HG03196 (cell line): ENCODE results near the gene CALCOCO2.
"Not testable (repeated sequence)": the region's sequence is repeated elsewhere in the genome, so short reads cannot be mapped to it uniquely, and the experiment has no call there.

Source experiments
- ATAC-seq: cut with Tn5 transposase; IDR thresholded peaks from one replicate; pipeline ENCODE4 v1.9.1; 2021; ENCODE audit not compliant: unreplicated experiment

The CALCOCO2 gene, protein sequence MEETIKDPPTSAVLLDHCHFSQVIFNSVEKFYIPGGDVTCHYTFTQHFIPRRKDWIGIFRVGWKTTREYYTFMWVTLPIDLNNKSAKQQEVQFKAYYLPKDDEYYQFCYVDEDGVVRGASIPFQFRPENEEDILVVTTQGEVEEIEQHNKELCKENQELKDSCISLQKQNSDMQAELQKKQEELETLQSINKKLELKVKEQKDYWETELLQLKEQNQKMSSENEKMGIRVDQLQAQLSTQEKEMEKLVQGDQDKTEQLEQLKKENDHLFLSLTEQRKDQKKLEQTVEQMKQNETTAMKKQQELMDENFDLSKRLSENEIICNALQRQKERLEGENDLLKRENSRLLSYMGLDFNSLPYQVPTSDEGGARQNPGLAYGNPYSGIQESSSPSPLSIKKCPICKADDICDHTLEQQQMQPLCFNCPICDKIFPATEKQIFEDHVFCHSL

DNA sequence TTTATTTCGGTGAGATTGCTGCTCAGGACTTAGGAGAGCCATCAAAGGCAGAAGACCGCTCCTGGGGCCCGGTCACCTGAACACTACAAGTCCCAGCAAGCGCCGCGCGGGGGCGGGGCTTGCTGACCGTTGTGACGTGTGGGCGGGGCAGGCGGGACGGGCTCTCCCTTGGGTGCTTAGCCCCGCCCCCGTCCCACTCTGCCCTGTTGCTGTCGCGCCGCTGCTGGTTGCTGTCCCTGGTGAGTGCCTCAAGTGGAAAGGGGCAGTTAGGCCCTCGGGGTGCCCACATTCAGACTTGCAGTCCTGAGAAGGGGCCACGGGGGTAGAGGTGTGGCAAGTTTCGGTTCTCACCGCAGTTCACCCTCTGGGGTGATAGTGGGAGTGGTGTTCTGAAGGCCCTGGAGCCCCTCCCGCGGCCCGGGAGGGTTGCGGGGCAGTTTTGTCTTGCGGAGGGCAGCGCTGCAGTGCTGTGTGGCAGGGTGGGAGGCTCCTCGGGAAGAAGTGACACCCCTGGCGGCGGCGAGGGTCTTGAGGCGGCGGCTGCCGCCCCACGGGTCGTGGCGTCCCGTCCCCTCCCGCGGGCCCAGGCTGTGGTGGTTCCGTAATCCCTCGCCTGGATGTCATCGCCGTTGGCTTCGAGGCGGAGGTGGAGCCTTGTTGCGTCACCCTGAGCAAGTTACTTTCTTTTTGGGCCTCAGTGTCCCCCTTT lies at the start of gene CALCOCO2:
Gene CALCOCO2 (plus strand): TSS at position 196 of the 709 bp plus-strand sequence. CDS start 10,673 bp downstream, outside the sequence.
- ATAC-seq = peak; percentile 66

DNA sequence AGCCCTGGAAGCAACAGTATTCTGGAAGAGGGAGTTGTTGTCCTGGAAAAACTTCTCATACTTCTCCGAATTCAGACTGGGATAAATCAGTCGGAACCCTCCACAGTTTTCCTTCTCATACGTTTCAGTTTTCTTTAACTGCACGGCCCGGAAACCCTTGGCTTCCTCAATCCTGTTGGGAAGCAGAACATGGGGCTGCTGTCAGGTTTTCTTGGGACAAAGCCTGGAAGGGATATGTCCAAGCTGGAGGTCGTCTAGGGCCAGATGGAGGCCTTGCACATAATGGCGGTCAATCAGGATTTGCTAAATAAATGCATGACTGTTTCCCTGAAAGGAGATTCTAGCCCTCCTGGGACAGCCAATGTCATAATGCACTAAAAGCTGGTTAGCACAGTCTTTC lies 43.0 kb upstream of the CALCOCO2 start:
- no peak for ATAC-seq

DNA sequence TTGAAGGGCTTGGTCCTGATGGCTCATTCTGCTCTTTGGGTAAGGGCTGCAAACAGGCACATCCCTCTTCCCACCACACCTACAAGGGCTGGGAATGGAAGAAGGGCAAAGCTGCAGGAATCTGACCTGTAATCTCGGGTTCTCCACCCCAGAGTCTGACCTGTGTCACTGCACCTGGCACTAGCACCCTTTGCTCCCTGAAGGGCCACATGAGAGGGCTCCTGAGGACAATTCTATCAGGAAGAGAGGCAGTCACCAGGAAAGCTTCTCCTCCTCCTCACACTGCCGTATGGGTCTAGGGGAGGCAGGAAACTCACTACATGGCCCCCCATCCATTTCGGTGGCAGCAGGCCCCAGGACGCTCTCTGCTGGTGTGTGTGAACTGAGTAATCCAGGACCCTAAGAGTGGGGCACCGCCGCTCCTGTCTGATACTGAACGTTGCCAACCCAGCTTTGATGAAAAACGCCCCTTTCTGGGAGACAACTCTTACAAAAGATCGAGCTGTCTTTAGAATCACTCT lies 40.2 kb upstream of the CALCOCO2 start:
- no peak for ATAC-seq

DNA sequence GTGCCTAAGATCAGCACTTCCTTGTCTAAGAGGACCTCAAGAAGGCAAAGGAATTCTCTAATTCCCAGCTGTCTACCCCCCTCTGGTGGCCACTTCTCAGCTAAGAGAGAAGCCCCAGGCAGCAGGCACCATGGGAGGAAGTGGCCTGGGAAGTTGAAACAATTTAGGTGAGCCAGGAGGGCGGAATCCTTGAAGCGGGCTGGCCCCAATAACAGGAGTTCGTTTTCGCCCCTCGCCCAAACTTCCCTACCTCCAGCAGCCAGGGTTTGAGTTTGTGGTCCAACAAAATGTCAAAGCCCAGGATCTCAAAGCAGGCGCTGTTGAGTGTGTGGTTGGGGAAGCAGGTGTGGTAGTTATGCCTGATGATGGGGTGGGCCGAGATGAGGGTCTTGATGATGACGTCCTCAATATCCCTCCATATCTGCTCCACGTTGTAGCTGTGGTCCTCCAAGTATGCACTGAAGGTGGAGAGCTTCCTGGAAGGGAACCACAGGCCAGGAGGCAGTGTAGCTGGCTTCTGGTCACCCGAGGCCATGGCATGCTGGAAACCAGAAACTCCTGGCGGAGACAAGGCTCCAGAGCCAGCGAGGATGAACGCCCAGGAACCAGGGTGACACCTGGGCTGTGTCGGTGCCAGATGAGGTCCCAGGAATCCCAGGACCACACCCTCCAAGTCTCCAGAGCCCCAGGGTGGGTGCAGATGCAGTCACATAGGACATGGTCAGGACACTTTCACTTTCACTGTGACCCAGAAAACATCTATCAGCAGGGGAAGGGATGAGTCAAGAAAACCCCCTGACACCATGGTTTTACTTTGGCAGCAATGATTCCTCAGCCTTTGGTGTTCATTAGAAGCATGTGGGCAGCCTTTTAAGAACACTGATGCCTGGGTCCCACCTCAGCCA lies 39.5 kb upstream of the CALCOCO2 start:
- ATAC-seq = peak; percentile 40

DNA sequence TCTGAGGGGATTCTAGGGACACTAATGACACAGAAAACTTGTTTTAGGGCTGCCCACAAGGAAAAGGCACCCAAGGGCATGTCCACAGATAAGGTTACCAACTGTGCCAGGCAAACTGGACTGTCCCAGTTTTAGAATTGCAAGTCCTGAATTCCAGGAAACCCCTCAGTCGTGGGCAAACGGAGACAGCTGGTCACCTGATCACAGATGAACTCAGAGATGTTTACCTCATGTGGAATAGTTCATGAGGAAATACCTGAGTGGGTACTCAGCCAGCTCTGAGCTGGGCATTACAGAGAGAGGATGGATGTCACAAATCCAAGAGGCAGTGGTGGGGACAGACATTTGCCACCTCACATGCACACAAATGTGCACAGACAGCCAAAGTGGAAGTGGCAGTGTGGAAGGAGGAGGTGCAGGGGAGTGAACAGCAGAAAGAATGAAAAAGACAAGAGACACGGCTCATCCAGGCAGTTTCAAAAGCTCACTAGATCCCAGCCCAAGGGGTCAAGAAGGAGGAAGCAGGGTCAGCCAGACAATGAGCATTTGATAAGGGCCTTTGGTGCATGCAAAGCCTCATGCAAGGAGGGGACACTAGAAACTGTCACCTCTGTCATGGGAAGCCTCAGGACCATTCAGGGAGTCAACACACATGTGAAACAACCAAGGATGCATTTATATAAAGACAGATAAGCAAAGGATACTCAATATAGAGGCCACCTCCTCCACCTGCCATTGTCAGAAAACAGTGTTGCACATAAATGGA lies 38.6 kb upstream of the CALCOCO2 start:
- ATAC-seq = no peak

DNA sequence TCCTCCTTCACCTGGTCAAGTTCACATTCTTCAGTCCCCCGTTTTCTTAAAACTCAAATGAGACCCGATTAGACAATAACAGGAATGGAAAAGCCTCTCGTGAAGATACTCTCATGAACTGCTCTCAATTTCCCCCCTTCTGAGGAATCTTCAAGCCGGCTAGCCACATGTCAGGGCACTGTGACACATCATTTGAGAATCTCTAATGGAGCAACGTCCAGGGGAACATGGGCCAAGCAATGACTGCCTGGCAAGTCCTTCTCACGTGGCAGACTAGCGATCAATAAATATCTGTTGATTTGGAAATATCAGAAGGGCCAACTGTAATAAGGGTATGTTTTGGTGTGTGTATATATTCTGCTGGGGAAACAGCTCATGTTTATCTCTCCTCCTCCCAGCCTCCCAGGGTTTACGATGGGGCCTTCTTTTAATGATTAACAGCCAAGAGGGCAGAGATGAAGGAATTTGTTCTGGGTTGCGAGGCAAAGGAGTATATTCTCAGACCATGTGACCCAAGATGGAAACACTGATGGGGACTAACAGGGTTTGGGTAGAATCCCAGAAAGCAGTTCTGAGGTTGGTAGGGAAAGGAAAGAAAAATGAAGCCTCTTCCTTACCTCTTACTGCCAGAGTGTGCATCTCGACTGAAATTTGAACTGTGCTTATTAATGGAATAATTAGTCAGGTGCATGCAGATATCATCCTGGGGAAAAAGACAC lies 35.2 kb upstream of the CALCOCO2 start:
- ATAC-seq = no peak

DNA sequence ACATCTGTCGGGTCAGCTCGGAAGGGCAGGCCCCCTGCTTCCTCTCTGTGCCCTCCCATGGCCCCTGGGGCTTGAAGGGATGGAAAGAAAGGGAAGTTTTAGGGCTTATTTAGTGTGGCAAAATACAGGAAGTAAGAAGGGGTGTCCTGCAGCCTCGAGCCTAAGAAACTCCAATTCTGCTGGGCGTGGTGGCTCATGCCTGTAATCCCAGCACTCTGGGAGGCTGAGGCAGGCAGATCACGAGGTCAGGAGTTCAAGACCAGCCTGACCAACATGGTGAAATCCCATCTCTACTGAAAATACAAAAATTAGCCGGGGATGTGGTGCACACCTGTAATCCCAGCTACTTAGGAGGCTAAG lies 34.7 kb upstream of the CALCOCO2 start:
- not testable (repeated sequence) for ATAC-seq

DNA sequence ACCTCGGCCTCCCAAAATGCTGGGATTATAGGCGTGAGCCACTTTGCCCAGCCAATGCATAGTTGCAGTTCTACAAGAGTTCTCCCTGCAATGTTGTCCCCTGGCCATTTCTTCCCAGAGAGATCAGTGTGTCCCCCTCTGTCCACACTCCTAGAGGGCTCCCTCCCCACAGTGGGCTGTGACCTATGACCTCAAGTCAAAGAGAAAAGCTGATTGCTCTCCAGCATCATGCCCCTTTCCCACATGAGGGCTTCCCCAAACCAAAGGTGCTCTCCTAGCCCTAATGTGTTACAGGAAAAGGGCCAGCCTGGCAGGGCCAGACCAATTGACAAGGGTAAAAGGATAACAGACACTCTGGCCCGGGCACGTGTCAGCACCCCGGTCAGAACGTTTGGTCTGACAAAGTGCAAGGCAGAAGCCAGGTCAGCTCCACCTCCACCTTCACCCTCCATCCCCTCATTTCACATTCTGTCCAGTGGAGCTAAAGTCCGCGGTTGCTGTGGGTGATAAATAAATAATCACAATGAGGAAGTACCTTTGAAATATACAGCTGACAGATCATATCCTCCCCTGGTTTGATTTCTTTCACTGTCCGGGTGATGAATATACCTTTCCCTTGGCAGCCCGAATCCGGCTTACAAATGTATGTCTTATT lies 31.6 kb upstream of the CALCOCO2 start:
- ATAC-seq = no peak

DNA sequence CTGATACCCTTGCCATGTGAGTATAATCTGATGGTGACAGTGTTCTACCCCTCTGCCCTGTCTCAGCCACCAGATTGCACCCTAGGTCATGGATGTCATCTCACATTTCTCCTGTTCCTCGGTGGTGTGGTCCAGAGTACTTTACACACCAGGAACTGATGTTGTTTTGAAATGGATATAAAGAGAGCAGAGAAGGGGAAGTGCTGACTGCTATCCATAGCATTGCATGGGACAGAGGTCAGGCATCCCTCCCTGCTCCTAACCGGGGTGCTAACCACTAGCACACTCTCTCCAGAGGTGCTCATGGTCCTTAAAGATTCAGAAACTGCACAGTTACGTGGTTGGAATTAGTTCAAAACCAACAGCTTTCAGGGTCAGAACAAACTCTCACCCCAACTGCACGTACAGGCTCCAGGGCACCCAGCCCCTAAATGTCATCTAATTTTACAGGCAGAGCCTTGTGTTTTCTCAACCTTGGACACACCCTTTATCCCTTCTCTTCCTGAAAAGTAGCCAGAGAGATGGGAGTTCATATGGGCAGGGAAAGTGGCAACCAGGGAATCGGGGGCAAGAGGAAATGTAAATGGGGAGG lies 30.1 kb upstream of the CALCOCO2 start:
- no peak for ATAC-seq

DNA sequence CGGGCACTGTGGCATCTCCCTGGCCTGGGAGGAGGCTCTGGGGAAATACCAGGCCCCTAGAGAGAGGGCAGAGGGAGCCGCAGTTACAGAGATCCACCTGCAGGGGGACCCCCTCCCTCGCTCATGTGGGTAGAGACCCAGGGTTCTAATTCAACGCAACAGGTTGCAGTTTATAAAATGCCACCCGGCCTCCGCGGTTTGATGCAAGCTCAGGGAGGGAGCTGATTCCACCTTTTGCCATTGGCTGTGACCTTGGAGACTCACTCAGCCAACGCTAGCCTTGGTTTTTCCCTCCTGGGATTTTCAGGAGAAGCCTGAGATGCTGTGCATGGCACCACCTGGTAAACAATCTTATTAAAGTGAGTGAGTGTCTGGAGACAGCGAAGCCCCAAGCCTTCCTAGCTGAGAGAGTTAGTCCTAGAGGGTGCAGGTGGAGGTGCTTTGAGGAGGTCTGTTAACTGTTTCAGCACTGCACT lies 25.9 kb upstream of the CALCOCO2 start:
- no peak for ATAC-seq

DNA sequence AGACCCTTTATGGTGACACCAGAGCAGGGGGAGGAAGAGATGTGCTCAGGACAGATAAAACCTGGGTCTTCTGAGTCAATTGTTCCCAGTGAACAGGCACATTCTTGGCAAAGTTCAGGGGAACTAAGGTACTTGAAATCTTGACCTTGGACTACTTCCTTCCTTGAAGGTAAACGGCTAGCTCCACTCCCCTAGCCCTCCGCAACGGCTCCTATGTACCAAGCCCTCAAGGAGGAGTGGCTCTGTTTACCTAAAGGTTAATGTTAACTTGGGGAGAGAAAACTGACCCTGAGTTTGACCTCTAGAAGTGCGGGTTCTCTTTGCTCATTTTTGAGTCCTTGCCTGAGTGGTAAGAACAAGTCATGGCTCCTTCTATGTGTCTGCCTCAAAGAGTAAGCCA lies 21.7 kb upstream of the CALCOCO2 start:
- ATAC-seq = no peak

DNA sequence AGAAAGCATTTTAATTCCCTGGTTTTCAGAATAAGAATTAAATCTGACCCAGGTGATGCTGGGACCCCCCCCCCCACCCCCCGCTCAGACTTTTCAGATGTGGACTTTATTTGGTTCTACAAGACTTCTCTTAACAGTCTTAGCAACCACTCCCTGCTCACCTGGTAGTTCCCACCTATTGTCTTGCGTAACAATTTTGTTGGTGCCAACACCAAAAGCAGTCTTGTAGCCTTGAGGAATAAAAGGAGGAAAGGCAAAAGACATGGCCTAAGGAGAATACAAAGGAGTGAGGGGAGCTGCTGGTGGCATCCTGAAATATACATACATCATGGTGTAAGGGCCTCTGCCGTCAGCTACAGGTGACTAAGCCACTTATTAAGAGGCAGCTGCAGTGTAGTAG lies 18.8 kb upstream of the CALCOCO2 start:
- no peak for ATAC-seq

DNA sequence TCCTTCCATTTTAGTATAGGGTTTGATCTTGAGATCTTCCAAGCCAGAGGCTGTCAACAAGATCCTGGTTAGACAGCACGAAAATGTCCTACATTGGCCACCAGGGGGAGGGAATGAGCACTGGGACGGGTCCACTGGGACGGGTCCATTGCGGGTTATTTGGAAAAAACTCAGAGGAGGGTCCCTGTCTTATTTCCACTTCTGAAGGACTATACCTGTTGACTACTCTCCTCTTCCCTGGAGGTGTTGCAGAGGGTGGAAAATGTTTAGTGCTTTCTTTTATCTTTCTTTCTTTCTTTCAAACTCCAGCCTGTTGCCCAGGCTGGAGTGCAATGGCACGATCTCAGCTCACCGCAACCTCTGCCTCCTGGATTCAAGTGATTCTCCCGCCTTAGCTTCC lies 16.3 kb upstream of the CALCOCO2 start:
- ATAC-seq = no peak

DNA sequence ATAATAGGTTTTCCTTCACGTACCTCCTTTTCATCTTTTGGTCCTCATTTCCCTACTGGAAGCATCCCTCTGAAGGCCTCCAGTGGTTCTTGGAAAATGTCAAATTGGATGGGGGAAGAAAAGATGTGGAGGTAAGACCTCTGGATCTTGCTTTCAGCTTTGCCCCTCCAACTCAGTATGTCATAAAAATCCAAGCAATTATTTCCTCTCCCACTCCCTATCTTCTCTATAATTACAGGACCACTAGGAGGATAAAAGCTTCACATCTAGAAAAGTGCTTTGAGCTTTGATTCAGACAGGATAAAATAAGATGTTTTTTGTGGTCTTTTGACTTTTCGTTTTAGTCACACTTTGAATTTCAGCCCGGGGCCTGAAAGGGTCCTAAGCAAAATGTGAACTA lies 15.5 kb upstream of the CALCOCO2 start:
- no peak for ATAC-seq

DNA sequence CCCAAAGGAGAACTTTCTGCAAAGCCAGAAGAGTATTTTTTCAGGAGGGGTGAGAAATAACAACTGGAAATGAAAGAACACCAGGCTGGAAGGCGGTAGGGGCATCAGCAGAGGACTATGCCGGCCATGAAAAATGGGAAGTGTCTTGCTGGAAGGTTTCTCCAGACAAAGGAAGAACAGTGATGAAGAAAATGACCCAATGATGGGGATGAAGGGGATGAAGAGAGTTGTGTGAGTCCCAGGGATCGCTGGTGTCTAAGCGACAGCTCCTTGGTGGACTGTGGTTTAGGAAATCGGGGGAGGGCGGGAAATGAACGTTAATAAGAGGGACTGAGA lies 14.4 kb upstream of the CALCOCO2 start:
- ATAC-seq = no peak

DNA sequence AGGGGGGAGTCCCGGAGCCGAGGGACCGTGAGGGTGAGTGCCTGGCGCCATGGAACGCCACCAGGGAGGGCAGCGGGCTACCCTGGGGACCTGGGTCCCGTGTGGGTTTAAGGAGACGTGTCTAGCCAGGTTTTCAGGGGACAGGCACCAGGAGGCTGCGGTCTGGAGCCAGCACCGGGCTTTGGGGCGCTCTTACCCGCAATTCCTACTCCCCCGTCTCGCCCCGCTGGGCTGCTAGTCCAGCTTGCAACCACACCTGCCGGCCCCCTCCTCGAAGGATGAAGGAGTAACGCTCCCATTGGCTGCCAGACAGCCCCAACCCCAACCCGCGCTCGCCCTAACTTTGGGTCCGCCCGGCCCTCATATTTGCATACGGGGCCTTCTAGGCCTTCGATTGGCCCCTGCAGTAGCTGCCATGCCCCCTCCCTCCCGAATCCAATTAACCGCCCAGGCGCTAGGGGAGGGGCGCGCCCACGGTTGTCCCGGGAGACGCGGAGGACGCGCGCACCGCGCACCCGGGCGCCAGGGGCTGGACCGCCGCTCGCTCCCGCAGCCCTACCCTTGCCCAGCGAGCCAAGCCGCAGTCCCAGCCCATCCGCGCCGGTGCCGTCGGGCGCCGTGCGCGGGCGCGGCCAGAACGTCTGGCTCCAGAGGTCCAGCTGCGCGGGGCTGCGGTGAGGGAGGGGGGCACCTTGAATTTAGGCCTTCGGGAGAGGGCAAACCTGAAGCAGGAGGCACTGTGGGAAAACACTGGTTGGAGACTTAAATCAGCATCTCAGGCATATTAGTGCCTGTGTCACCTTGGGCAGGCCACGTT lies 13.9 kb upstream of the CALCOCO2 start, which contains the start of gene TTLL6:
Gene TTLL6 (minus strand): TSS at position 456 of the 817 bp plus-strand sequence. CDS start 157 bp downstream, at position 299.
- peak; percentile 61 for ATAC-seq

DNA sequence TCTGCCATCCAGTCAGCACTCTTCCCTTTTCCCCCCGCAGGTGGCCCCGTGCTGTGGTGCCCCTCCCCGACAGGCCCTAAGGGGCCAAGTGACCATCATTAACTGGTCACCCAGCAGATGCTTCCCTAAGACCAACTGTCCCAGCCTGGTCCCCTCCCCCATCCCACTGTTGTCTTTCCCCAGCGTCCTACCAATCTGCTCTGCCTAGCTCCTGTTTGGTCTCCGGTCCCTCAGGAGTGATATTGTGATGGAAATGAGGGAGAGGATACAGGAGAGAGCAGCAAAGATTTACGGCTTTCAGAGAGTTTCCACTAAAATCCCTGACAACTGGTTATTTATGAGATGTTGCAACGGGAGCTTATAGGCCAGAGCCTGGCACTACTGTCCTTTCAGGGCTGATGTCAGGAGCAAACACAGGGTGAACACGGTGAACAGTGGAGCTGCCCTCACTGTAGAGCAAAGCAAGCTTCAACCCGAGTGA lies 12.4 kb upstream of the CALCOCO2 start:
- no peak for ATAC-seq

DNA sequence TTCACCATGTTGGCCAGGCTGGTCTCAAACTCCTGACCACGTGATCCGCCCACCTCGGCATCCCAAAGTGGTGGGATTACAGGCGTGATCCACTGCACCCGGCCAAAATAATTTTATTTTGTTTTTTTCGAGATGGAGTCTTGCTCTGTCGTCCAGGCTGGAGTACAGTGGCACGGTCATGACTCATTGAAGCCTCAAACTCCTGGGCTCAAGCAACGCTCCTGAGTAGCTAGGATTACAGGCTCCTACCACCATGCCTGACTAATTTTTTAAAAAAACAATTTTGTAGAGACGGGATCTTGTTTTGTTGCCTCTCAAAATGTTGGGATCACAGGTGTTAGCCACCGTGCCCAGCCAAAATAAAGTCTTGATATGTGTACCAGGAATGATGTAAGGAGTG lies 11.4 kb upstream of the CALCOCO2 start:
- ATAC-seq = no peak
